Endothelial cell of umbilical vein (primary cell): ENCODE measurements around the gene IGSF1. TPM values are rescaled to one million over a fixed set of nuclear protein-coding genes. Genes with fewer than 3 reads are reported as not detected.
A peak's percentile ranks its signal among the peaks of the same experiment; 100 is the strongest.

ENCODE experiments used
- Bru-seq: library from RNA; stranded (reverse); fragments of 400-500 nt; gene quantifications from one replicate; lab custom pipeline; 2021; lab: Mats Ljungman, UMichigan
- BruChase-seq, 2 experiments: library from RNA; stranded (reverse); fragments of 400-500 nt; gene quantifications; one replicate each; lab custom pipeline; 2021; lab: Mats Ljungman, UMichigan
- BruUV-seq: library from RNA; stranded (reverse); fragments of 400-500 nt; replicated peaks from 2 replicates; lab custom pipeline; 2021; lab: Mats Ljungman, UMichigan
- CTCF ChIA-PET: fragments of 300-600, 350-600 bp; sonication (Branson Sonifier 250); formaldehyde crosslinking; loops from one replicate; lab custom pipeline; 2021; ENCODE audit warnings: antibody characterized with exemption, inconsistent platforms; lab: Charles Lee
- POLR2A ChIA-PET: fragments of 300-600, 350-600 bp; sonication (Branson Sonifier 250); formaldehyde crosslinking; loops from one replicate; lab custom pipeline; 2021; ENCODE audit warnings: antibody characterized with exemption, inconsistent platforms; lab: Charles Lee
- DNase-seq: peaks from one replicate; pipeline ENCODE4 v3.0.0-alpha.2; 2011; ENCODE audit warnings: low read depth, low spot score
- FAIRE-seq: peaks from 2 replicates; lab custom pipeline; 2011; peaks lifted over from hg19 to GRCh38; lab: Jason Lieb, UNC
- H2AFZ ChIP-seq: 2 replicates; pipeline ENCODE4 v1.6.0; 2012; ENCODE audit warnings: low read depth, low read length, control low read depth, inconsistent platforms
- H3K27ac ChIP-seq: 2 replicates; pipeline ENCODE4 v1.5.1; 2011; ENCODE audit warnings: low read depth, mild to moderate bottlenecking, control low read depth, low read length, moderate library complexity; ENCODE audit not compliant: insufficient read depth
- H3K27me3 ChIP-seq, 2 experiments: 2 replicates each; pipeline versions ENCODE4 v1.6.0 to v1.6.1; 2011; ENCODE audit warnings: low read length in 2 of 2, mixed read lengths in 1 of 2; ENCODE audit not compliant: control insufficient read depth in 2 of 2, insufficient read depth in 2 of 2
- H3K36me3 ChIP-seq, 2 experiments: 2 replicates in 1 of 2; 3 replicates in 1 of 2; pipeline ENCODE4 v1.5.1; 2011; ENCODE audit warnings: low read length in 2 of 2, mild to moderate bottlenecking in 1 of 2, moderate library complexity in 1 of 2; ENCODE audit not compliant: control insufficient read depth in 2 of 2, insufficient read depth in 2 of 2; ENCODE audit errors: extremely low read depth in 1 of 2
- H3K4me1 ChIP-seq: 3 replicates; pipeline ENCODE4 v1.5.1; 2011; ENCODE audit warnings: mild to moderate bottlenecking, low read length; ENCODE audit not compliant: control insufficient read depth, insufficient read depth; ENCODE audit errors: extremely low read depth
- H3K4me2 ChIP-seq: 2 replicates; pipeline ENCODE4 v1.6.1; 2011; ENCODE audit warnings: low read length, control low read depth, mixed read lengths; ENCODE audit not compliant: insufficient read depth
- H3K4me3 ChIP-seq, 3 experiments: fragments of 200-600 bp in 1 of 3; sonication (generic), shearing (Covaris generic) in 1 of 3; replicated peaks in 1 of 3; 2 replicates each; pipeline ENCODE4 v1.5.1; 2011 to 2016; ENCODE audit warnings: control low read depth in 3 of 3, low read length in 3 of 3, mild to moderate bottlenecking in 2 of 3, inconsistent platforms in 1 of 3, low read depth in 1 of 3, moderate library complexity in 1 of 3; ENCODE audit not compliant: insufficient read depth in 1 of 3
- H3K79me2 ChIP-seq: 2 replicates; pipeline ENCODE4 v1.6.0; 2012; ENCODE audit warnings: low read length, inconsistent platforms; ENCODE audit not compliant: control insufficient read depth, insufficient read depth
- H3K9ac ChIP-seq: replicated peaks from 2 replicates; pipeline ENCODE3; 2011; ENCODE audit warnings: low read length, control low read depth; ENCODE audit not compliant: insufficient read depth; ENCODE audit errors: extremely low read depth
- H3K9me1 ChIP-seq: replicated peaks from 3 replicates; pipeline ENCODE4 v1.6.0; 2011; ENCODE audit warnings: mild to moderate bottlenecking, low read length; ENCODE audit not compliant: control insufficient read depth, insufficient read depth; ENCODE audit errors: extremely low read depth
- H3K9me3 ChIP-seq: replicated peaks from 2 replicates; pipeline ENCODE4 v1.5.1; 2012; ENCODE audit warnings: low read length, inconsistent platforms; ENCODE audit not compliant: control insufficient read depth, insufficient read depth
- H4K20me1 ChIP-seq: replicated peaks from 2 replicates; pipeline ENCODE3; 2011; ENCODE audit warnings: mild to moderate bottlenecking, low read length; ENCODE audit not compliant: control insufficient read depth, insufficient read depth; ENCODE audit errors: extremely low read depth
- CTCF ChIP-seq, 2 donors: IDR thresholded peaks; 1 replicate in 1 of 2; 2 replicates in 1 of 2; pipeline ENCODE4 v1.5.1; 2011; ENCODE audit warnings: low read length in 2 of 2, mild to moderate bottlenecking in 2 of 2, moderate library complexity in 2 of 2, control low read depth in 1 of 2, inconsistent platforms in 1 of 2, low read depth in 1 of 2; ENCODE audit not compliant: insufficient read depth in 1 of 2; ENCODE audit errors: extremely low read depth in 1 of 2
- EZH2 ChIP-seq: IDR thresholded peaks from 2 replicates; pipeline ENCODE4 v1.6.1; 2012; ENCODE audit warnings: borderline replicate concordance, low read depth, mild to moderate bottlenecking, moderate library complexity, low read length, inconsistent platforms; ENCODE audit not compliant: severe bottlenecking
- FOS ChIP-seq: IDR thresholded peaks from 2 replicates; pipeline ENCODE4 v1.6.1; 2011; ENCODE audit warnings: mild to moderate bottlenecking, low read length, moderate library complexity, borderline replicate concordance; ENCODE audit not compliant: insufficient read depth
- GATA2 ChIP-seq: IDR thresholded peaks from 2 replicates; pipeline ENCODE4 v1.7.0; 2011; ENCODE audit warnings: low read depth, mild to moderate bottlenecking, moderate library complexity, mixed read lengths, low read length; ENCODE audit not compliant: insufficient read length, insufficient read depth
- JUN ChIP-seq: IDR thresholded peaks from 2 replicates; pipeline ENCODE4 v1.6.1; 2011; ENCODE audit warnings: borderline replicate concordance, low read depth; ENCODE audit not compliant: insufficient read length, insufficient read depth
- MAX ChIP-seq: IDR thresholded peaks from 2 replicates; pipeline ENCODE4 v1.6.1; 2011; ENCODE audit not compliant: insufficient read depth, insufficient read length
- MYC ChIP-seq: IDR thresholded peaks from one replicate; pipeline ENCODE4 v1.6.1; 2011; ENCODE audit warnings: mild to moderate bottlenecking, low read depth, low read length
- POLR2A ChIP-seq: IDR thresholded peaks from 2 replicates; pipeline ENCODE4 v1.6.1; 2012; ENCODE audit warnings: low read depth, mild to moderate bottlenecking, control low read depth, low read length
- POLR2AphosphoS5 ChIP-seq: IDR thresholded peaks from 2 replicates; pipeline ENCODE4 v1.6.1; 2012; ENCODE audit warnings: low read depth, mild to moderate bottlenecking, control low read depth, low read length, moderate library complexity; ENCODE audit not compliant: insufficient read depth
- dilution Hi-C: fragments of 300-500 bp; cut with MboI; formaldehyde crosslinking; loops from one replicate; pipeline ENCODE4 v1.15.0; 2019; ENCODE audit warnings: low sequenced_read_pairs; ENCODE audit not compliant: extremely low pct_ligation_motif_present
- intact Hi-C: fragments of 100-400 bp; cut with micrococcal nuclease; formaldehyde crosslinking; loops from one replicate; pipeline ENCODE4 v1.10.0; 2022
- long read RNA-seq: library from polyadenylated mRNA; stranded (forward); transcript quantifications from one replicate; pipeline ENCODE4 v2.0.0, GENCODE V29; 2021
- polyA minus RNA-seq, 3 experiments: library from RNA; depleted of rRNA, polyadenylated mRNA; stranded (reverse); fragments of >200 nt; gene quantifications; 1 replicate in 1 of 3; 2 replicates in 2 of 3; pipeline ENCODE4 v1.2.3, GENCODE V29; 2011
- polyA plus RNA-seq, 4 experiments: library from polyadenylated mRNA; depleted of rRNA in 3 of 4; stranded (reverse) in 3 of 4; unstranded in 1 of 4; fragments of >200 nt; gene quantifications; 2 replicates each; pipeline versions ENCODE4 v1.2.1 to v1.2.3, GENCODE V29; 2011 to 2012; ENCODE audit warnings: missing spikeins in 1 of 4
- total RNA-seq: library from RNA; stranded (reverse); gene quantifications from 2 replicates; pipeline ENCODE4 v1.2.3, GENCODE V29; 2021

Gene IGSF1
- total RNA-seq, result not detected in 2 replicates
- polyA plus RNA-seq, result not detected in 2 replicates
- polyA plus RNA-seq (2011; cell fraction: cytosol; rRNA removed), result not detected in 2 replicates
- not detected in 2 replicates for polyA plus RNA-seq (2011; cell fraction: nucleus; rRNA removed)
- 0.08 and 0.11 TPM in 2 replicates for polyA plus RNA-seq (2012)
- polyA minus RNA-seq, result not detected in 2 replicates
- 0.41 TPM for polyA minus RNA-seq (2011; cell fraction: cytosol; rRNA and poly(A)+ RNA removed)
- not detected in 2 replicates for polyA minus RNA-seq (2011; cell fraction: nucleus; rRNA and poly(A)+ RNA removed)
- Bru-seq, nascent RNA, result percentile 3 among the genes with signal in this experiment
- percentile 6 among the genes with signal in this experiment for BruChase-seq, experiment 1, labeled RNA remaining after a 6-hour chase
- percentile 6 among the genes with signal in this experiment for BruChase-seq, experiment 2, labeled RNA remaining after a 2-hour chase
- long read RNA-seq, result 0 reads

GRCh38 chrX:131288738-131289511, at the start of gene IGSF1:
TSS of gene IGSF1 (minus strand) at chrX:131289306. CDS start at chrX:131286674, 2,632 bp downstream.
- TF ChIP-seq POLR2AphosphoS5, result no peak
- TF ChIP-seq CTCF (IDR thresholded peaks at IDR 0.05; ENCODE audit: extremely low read depth in 1 of 2, insufficient read depth in 1 of 2, low read depth in 1 of 2, low read length in 2 of 2), result no peak
- no peak for TF ChIP-seq MYC
- TF ChIP-seq EZH2, result no peak
- no peak for TF ChIP-seq JUN
- TF ChIP-seq GATA2, result no peak
- no peak for TF ChIP-seq MAX
- no peak for TF ChIP-seq POLR2A
- no peak for TF ChIP-seq FOS
- no peaks in the 10 kb centered on the region for H4K20me1 ChIP-seq
- H3K27me3 ChIP-seq, result no peaks in the 10 kb centered on the region
- no peak for DNase-seq
- intact Hi-C loops, result no loop called here
- no peak within 1 kb of the TSS for H3K4me3 ChIP-seq
- ChIA-PET CTCF (no interaction called here), POLR2A (no interaction called here)
- dilution Hi-C loops, result no loop called here
- H3K4me2 ChIP-seq, result no peak within 1 kb of the TSS
- FAIRE-seq, result no peak
- H3K9me3 ChIP-seq, result no peaks in the 10 kb centered on the region
- H3K27ac ChIP-seq, result no peak within 1 kb of the TSS
- H3K4me1 ChIP-seq, result no peaks in the 10 kb centered on the region
- no peak within 1 kb of the TSS for H3K9ac ChIP-seq
- no peaks in the 10 kb centered on the region for H3K9me1 ChIP-seq
- no TSS peak for BruUV-seq
- H3K36me3 ChIP-seq, result no peaks in the 10 kb centered on the region
- no peak within 1 kb of the TSS for H2AFZ ChIP-seq
- no peaks in the 10 kb centered on the region for H3K79me2 ChIP-seq
